ENCODE results near the gene SAMD8.
A peak's percentile ranks its signal among the peaks of the same experiment; 100 is the strongest.

The SAMD8 gene

GRCh38 chr10:75230600-75231038 is 119.2 kb downstream of the SAMD8 start:
- no peak overlapping the region for H3K27ac ChIP-seq (replicated peaks; ENCODE audit: low read length)
- peak; percentile 79 for DNase-seq (ENCODE audit: low spot score)
- H3K36me3 ChIP-seq (replicated peaks in 1 of 2; ENCODE audit: control insufficient read depth in 2 of 2, insufficient read depth in 2 of 2, low read length in 2 of 2): peaks cover 13 to 80% of the 10 kb centered on the region in 2 donors

More at GRCh38 chr10:75230600-75231038, 119.2 kb downstream of the SAMD8 start:
- WGBS, 2 donors (ENCODE audit: extremely low coverage in 2 of 2, insufficient read length in 2 of 2, insufficient replicate concordance in 1 of 2): no CpG with 5 or more reads among the region's 5 CpGs
- H3K4me2 ChIP-seq (ENCODE audit: insufficient read depth, low read length, poor library complexity, severe bottlenecking): no peak overlapping the region
- no peak overlapping the region for H3K18ac ChIP-seq (ENCODE audit: low read length)
- no peak overlapping the region for H2BK12ac ChIP-seq (ENCODE audit: low read length)
- no peak overlapping the region for H3K9ac ChIP-seq (ENCODE audit: low read depth, low read length, poor library complexity)
- no peaks in the 10 kb centered on the region for H3K9me3 ChIP-seq (replicated peaks in 1 of 2; ENCODE audit: control insufficient read depth in 2 of 2, insufficient read depth in 1 of 2, low read depth in 1 of 2, low read length in 2 of 2)
- H2BK120ac ChIP-seq (ENCODE audit: low read depth, low read length): no peak overlapping the region
- H3K14ac ChIP-seq (ENCODE audit: low read length): no peak overlapping the region
- H2BK5ac ChIP-seq (ENCODE audit: low read length): no peak overlapping the region
- no peak overlapping the region for H3K4ac ChIP-seq (ENCODE audit: low read length)
- no peak overlapping the region for H3K23ac ChIP-seq (ENCODE audit: low read depth, low read length, poor library complexity)
- no peak overlapping the region for H4K8ac ChIP-seq (ENCODE audit: low read depth, low read length)
- peaks cover 0 to 5% (median 0%) of the 10 kb centered on the region in 3 experiments for H3K27me3 ChIP-seq (ENCODE audit: control insufficient read depth in 3 of 3, insufficient read depth in 3 of 3, low read depth in 1 of 3, low read length in 3 of 3)
- no peaks in the 10 kb centered on the region for H3K79me1 ChIP-seq (ENCODE audit: low read depth, low read length)
- peaks cover 7 to 20% of the 10 kb centered on the region in 2 donors for H3K4me1 ChIP-seq (ENCODE audit: control insufficient read depth in 2 of 2, insufficient read depth in 1 of 2, low read depth in 1 of 2, low read length in 2 of 2)
- H2AFZ ChIP-seq (ENCODE audit: low read length): no peak overlapping the region
- no peak overlapping the region for H2AK5ac ChIP-seq (ENCODE audit: low read depth, low read length)
- no peak overlapping the region for H4K91ac ChIP-seq (ENCODE audit: low read depth, low read length, poor library complexity)
- H3K4me3 ChIP-seq (ENCODE audit: low read length in 2 of 2): no peak overlapping the region
- no peak overlapping the region for H2BK15ac ChIP-seq (ENCODE audit: low read length)
